ENCODE results near the gene MUC4.
"Not testable (repeated sequence)": the region's sequence is repeated elsewhere in the genome, so short reads cannot be mapped to it uniquely, and the experiment has no call there.

MUC4 gene

DNA sequence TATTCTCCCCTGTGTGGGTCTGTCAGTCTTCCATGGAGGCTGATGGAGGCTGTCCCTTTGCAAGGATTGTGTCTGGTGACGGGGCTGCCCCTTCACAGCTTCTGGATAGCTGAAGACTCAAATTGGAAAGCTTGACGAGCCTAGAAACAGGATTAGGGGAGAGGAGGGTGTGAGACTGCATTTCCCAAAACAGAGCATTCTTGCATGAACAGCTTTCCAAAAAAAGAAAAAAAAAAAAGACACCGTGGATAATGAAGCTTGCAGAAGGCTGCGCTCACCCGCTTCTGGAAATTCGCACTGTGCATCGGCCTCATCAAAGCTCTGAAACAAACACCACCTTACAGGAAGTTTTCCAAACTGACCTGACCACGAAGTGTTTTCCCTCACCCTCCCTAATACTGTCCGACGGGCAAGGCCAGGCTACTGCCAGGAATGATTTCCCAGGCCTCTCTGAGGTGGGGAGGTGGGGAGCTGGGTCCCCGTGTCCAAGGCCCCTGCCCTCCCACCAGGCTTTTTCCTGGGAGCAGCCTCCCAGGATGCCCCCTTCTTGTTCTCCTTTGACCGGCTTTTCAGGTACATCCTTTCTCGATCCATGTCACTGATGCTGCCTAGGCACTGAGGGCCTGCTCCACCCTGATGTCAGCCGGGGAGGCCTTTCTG, 24.9 kb upstream of the MUC4 start:
- no peak for DNase-seq

DNA sequence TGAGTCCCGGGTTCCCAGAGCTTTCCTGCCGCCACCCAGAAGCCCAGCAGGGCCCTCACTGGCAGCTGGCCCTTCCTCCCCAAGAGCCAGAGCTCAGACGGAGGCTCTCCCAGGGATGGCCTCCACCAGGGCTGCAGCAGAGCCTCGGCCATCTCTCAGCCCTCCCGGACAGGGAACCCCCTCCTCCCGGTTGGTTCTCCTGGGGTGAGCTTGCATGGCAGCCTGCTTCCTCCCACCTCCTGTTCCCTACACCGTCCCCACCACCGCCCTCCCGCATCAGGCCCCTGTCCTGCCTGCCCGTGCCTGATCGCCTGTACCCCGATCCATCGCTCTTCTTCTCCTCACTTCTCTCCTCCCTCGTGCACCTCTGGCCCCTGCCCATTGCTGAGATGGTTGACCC, 24.1 kb upstream of the MUC4 start:
- DNase-seq = no peak

- DNase-seq = no peak
Measured at GRCh38 chr3:195834675-195835583, 23.2 kb upstream of the MUC4 start.

GRCh38 chr3:195829897-195830254, 18.1 kb upstream of the MUC4 start:
- DNase-seq = no peak

- DNase-seq = no peak
Measured at GRCh38 chr3:195828762-195829161, 17.0 kb upstream of the MUC4 start.

- DNase-seq = no peak
Measured at GRCh38 chr3:195825857-195826804, 14.4 kb upstream of the MUC4 start.

- no peak for DNase-seq
Measured at GRCh38 chr3:195825191-195825588, 13.5 kb upstream of the MUC4 start.

GRCh38 chr3:195824425-195825190, 12.9 kb upstream of the MUC4 start:
- not testable (repeated sequence) for DNase-seq

DNA sequence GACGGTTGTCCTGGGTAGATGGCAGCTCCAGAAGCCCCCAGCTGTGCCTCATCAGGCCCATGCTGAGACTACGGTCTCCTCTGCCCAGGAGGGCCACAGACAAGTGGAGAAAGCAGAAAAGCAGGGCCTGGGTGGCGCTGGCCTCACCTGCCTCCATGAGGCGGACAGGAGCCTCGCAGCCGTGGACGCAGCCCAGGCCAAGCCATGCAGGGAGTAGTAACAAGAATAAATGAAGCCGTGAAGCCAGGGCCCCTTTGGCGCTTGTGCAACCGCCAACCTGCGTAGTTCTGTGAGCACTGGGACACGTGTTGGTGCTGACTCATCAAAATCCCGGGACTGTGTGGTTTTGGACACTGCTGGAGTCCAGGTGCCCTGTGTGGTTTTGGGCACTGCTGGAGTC, 12.3 kb upstream of the MUC4 start:
- peak in 1 of 2 experiments; percentile 24 for DNase-seq

- DNase-seq = no peak
Measured at GRCh38 chr3:195823280-195823679, 11.6 kb upstream of the MUC4 start.

DNA sequence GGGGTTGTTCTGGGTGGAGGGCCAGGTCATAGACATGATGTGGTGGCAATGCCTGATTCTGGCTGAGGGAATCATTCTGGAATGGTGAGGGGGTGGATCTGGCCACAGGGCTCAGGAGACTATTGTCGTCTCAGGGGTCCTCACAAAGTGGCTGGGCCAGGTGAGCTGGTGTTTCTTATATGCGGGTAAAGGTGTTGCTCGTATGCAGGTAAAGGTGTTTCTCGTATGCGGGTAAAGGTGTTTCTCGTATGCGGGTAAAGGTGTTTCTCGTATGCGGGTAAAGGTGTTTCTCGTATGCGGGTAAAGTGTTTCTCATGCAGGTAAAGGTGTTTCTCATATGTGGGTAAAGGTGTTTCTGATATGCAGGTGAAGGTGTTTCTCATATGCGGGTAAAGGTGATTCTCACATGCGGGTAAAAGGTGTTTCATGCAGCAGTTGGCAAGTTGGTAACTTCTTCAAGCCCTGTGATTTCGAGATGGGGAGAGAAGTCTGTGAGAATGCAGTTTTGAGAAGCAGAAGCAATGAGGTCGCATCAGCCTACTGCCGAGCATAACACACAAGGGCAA, 10.5 kb upstream of the MUC4 start:
- no peak for DNase-seq

- DNase-seq = no peak
Measured at GRCh38 chr3:195821403-195822130, 9.8 kb upstream of the MUC4 start.

GRCh38 chr3:195820901-195821300, 9.2 kb upstream of the MUC4 start:
- DNase-seq = no peak

DNA sequence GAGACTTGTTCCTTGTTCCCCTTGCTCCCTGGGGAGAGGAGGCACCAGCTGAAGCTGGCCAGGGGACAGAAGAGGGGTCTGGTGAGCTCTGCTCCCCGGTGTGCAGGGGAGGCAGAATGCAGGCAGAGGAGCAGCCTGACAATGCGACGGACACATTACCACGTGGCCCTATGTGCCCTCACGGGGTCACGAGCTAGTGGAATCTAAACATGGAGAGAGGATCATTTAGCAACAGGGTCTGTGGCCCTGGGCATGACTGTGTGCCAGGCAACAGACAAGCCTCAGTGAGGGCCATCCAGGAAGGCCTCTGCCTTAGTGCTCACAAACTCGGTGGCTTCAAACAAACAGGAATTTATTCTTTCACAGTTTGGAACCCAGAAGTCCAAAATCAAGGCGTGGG, 8.5 kb upstream of the MUC4 start:
- DNase-seq = no peak

GRCh38 chr3:195818301-195818700, 6.6 kb upstream of the MUC4 start:
- no peak for DNase-seq

DNA sequence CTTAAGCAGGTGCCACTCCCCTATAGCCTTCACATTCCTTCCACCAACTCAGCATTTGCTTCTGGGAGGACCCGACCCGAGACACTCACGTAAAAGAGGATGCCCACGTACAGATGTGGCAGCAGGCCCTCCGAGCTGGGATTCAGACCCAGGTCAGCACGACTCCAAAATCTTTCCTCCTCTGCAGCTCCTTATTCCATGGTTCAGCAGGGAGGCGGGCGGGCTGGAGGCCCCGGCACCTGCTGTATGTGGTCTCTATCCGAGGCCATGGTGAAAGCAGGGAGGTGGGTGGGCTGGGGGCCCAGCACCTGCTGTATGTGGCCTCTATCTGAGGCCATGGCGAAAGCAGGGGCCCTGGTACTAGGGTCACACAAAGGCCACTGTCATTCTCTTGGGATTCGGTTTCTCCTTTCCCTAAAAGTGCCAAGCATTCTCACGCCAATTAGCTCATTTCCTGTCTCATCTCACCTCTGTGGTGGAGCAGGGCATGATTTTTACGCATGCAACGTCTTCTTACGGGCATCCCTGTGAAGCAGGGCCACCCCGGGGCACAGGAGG, 5.9 kb upstream of the MUC4 start:
- DNase-seq = no peak

- not testable (repeated sequence) for DNase-seq
Measured at GRCh38 chr3:195816276-195816913, 4.7 kb upstream of the MUC4 start.

DNA sequence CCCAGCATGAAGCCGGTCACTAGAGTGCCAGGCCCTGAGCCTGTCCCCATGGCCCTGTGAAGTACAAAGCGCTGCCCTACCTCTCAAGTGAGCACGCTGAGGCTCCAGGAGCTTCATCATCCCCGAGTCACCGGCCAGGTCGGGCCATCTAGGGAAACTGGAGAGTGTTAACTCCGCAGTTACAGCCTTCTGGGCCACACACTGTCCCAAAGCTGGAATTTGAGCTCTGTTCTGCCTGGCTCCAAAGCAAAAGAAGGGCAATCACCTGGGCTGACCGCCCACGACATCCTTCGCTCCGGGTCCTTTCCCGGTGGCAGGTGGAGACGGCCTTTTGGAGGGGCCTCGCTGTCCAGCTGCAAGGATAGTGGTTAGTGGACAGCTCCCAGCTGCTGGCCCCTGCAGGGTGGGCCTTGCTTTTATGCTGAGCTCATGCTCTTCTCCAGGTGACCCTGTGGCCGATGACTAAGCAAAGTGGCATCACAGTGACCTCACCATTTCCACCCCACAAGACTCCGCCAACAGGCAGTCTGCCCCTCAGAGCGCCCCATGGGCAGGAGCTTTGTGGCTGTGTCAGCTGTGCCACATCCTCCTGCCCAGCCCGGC, 3.5 kb upstream of the MUC4 start:
- DNase-seq = no peak

DNA sequence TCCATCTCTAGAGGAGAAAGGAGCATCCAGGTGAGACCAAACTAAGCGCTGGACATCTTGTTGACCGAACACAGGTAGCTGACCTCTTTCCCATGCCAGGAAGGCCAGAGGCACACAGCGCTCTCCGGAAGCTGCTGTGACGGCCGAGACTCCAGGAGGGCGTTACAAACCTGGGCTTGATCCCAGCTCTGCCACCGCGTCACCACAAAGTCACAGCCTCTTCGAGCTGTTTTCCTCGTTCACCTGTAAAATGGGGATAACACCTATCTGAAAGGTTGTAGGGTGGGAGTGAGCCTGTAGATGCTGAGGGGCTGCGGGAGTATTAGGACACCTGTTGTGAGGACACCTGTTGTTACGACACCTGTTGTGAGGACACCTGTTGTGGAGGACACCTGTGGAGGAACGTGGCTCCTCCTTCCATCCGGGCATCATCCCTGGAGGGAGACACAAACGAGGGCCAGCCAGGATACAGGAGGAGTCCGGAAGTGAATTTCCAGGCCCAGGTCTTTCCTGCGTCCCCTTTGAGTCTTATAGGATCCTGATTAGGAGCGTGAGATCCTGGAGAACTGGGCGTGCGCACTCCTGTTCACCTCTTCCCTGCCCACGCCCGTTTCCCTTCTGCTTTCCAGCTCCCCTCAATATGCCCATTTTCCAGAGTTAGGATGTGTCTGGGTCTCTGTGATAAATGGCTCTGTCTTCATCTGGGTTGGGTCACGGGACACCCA, 2.3 kb upstream of the MUC4 start:
- no peak for DNase-seq
